Stimulated activated CD8-positive, alpha-beta memory T cell treated with anti-CD3 and anti-CD28 coated beads, Interleukin-15, amount 100 ng/mL, for 24 hours (primary cell): Measurements from ENCODE around the gene PACSIN3.

Source experiments
- DNase-seq: peaks from one replicate; pipeline ENCODE4 v3.0.0-alpha.2; 2020; ENCODE audit warnings: low read depth

PACSIN3 gene

GRCh38 chr11:47176328-47177228 is 9.7 kb downstream of the PACSIN3 start, which contains the start of gene ARFGAP2:
TSS of gene ARFGAP2 (minus strand) at chr11:47176879. CDS start at chr11:47176853, 26 bp downstream.
- DNase-seq = peak; percentile 91

- no peak for DNase-seq
Observed at GRCh38 chr11:47175746-47176327, 10.4 kb downstream of the PACSIN3 start.

DNA sequence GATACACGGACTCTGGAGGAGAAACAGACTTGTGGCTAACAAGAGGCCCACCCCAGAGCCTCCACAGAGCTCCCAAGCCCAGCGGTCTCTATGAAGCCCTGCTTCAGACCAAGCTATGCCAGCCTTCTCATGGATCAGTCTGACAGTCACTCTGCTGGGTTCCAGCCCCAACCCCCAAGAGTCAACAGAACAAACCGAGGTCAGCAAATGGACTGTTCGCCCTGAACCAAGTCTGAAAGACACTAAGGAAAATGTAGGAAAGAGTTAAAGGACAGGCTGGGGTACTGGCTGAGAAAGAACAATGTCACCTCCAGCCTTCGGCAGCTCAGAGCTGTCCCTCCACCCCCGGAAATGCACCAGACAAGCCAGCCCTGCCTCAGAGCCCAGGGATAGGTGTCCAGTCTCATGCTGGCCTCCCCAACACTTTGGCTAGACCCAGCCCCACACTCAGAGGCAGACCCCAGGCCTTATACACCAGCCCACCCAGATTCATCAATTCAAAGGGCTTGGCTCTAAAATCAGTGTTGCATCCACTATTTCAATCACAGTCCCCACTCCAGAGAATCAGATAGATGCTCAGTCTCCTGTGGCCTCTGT is 13.4 kb downstream of the PACSIN3 start:
- DNase-seq = no peak

- no peak for DNase-seq
Observed at GRCh38 chr11:47171856-47172255, 14.4 kb downstream of the PACSIN3 start.

DNA sequence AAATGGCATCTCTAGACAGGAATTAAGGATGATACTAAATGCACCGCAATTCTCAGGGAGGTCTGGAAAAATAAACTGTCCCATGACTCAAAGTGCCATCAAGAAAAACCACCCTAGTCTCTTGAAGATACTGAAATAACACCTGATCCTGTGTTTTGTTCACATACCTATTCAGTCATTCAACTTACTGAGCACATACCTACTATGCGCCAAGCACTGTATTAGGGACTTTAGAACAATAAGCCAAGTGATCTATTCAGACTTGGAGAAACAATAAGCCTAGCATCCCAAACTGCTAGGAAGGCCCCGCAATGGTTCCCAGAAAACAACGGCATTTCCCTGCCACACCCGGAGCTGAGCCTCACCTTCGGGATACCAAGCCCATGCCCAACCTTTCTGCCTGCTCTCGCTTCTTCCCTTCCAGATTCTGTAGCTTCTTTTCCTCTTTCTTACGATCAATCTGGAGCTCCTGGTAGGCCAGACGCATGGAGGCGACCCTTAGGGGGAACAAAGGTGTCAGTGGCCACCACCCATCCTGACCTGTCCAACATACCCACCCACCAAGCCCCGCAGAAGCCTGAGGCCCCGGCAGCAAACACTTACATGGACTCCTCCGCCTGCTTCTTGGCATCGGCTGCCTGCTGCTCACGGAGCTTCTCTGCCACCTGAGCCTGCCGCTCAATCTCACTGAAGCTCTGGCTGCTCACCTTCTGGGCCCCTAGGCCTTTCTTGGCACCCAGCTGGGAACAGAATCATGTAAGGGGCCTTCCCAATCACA is 15.0 kb downstream of the PACSIN3 start:
- DNase-seq = no peak

- DNase-seq = no peak
Observed at GRCh38 chr11:47166368-47166767, 19.9 kb downstream of the PACSIN3 start.

DNA sequence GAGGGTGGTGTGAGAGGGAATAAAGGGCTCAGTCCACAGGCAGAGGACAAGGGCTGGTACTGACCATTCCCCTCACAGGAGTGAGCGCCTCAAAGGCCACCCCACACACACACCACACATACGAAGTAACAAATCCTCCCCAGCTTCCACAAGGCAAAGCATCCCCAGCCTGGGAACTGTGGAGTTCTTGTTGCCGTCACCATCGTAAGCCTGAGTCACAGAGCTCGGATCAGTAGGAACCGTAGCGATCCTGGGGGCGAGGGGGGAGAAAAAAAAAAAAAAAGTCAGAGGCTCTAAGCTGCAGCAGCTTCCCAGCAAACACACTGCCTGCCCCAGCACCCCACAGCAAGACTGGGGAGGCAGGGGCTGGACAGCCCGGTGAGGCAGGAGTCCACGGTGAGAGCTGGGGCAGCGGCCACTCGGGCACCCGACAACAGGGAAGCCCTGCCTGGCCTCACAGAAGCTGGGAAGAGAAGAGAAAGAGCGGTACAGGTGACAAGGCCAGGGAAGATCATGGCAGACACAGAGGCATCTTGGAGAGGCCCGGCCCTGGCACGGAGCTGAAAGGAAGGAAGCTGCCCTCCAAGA is 20.9 kb downstream of the PACSIN3 start:
- DNase-seq = no peak

DNA sequence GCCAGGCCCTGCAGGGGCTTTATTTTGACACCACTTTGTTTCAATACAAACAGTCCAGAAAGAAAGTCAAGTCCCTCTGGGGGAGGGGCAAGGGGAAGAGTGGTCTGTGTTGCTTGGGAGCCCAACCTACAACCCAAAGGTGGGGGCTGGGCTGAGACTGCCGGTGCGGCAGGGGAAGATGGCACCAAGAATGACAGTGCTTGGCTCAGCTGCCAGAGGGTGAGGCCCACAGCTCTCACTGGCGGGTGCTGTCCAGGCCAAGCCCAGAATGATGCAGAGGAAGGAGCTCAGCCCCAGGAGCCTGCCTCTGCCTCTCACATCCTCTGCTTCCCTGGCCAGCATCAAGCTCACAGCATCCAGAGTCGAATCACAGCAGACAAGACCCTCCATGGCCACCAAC is 21.9 kb downstream of the PACSIN3 start:
- DNase-seq = no peak

GRCh38 chr11:47163898-47164297 is 22.3 kb downstream of the PACSIN3 start:
- no peak for DNase-seq

GRCh38 chr11:47163193-47163592 is 23.0 kb downstream of the PACSIN3 start:
- DNase-seq = no peak

DNA sequence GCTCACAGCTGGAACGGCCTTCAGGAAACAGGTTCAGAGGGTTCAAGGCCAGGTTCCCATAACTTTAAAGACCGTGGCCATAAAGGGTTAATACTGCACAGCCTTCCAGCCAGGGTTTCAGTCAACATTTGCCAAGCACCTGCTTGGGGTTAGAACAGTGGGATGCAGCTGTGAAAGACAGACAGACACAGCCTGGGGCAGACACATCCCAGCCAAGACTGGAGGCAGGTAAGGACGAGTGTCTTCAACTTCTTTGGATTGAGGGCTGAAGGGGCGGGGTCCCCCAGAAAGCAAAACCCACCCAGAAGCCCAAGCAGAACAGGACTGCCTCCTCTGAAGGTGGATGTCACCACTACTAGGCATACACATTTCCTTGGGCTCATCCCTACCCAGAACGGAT is 23.8 kb downstream of the PACSIN3 start:
- DNase-seq = no peak

GRCh38 chr11:47161890-47162289 is 24.3 kb downstream of the PACSIN3 start:
- no peak for DNase-seq

GRCh38 chr11:47161134-47161854 is 24.9 kb downstream of the PACSIN3 start:
- peak; percentile 26 for DNase-seq

GRCh38 chr11:47160753-47161133 is 25.5 kb downstream of the PACSIN3 start:
- no peak for DNase-seq

GRCh38 chr11:47158242-47158641 is 28.0 kb downstream of the PACSIN3 start:
- no peak for DNase-seq

DNA sequence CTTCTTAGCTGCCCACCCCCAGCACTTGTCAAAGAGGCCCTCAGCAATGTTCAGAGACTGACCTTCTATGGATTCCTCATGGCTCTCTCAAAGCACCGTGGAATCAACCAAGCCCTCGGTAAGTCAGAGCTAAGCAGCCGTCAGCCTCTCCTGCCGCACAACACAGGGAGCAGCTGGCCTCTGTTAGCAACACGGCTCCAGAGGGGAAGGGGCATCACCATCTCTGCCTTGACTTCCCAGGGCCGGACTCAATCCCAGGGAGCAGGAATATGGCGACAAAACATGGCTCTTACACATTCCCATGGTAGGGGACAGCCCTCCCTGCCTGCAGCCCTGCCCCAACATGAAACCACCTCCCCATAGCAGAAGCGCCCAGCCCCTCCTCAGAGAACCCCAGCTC is 28.4 kb downstream of the PACSIN3 start:
- DNase-seq = no peak

GRCh38 chr11:47156951-47157350 is 29.3 kb downstream of the PACSIN3 start:
- DNase-seq = no peak

GRCh38 chr11:47156333-47156732 is 29.9 kb downstream of the PACSIN3 start:
- DNase-seq = no peak

- DNase-seq = no peak
Observed at GRCh38 chr11:47155879-47156278, 30.4 kb downstream of the PACSIN3 start.

DNA sequence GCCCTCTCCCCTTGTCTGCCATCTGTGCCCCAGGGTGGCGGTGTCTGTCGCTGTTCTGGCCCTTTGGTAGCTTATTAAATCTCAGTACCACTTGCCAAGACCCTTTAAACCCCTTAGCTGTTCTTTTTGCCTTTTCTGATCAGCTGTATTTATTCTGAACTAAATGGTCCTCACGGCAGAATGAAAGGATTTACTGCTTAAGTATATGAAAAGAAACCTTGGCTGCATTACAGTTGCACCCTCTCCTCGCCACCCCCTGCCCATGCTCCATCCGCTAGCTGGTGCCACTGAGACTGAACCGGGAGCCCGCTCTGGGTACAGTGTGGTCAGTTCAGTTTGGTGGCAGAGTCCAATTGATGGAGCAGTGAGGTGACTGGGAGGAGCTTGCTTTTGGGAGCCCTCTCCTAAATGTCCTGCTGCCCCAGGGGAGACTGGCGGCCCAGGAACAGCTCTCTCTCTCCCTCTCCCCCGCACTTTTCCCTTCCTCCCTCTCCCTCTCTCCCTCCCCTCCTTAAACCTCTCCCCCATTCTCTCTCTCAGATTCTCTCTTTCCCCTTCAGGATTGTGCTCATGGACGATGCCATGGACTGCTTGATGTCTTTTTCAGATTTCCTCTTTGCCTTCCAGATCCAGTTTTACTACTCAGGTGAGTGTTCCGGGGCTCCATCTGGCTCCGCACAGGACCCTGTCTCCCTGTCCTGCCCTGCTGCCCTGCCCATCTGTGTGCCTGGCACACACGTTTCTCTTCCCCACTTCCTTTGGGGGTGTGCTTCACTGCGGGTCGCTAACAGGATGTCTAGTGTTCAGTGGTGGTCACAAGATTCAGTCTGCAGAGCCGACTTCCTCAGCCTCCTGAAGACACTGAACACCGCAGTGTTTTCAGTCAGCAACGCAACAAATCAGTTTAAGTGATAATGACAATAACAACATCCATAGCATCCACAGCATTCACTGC is 31.3 kb downstream of the PACSIN3 start:
- DNase-seq = no peak
